K562 (cell line): ENCODE measurements around the gene PPP1R14C. TPM values are rescaled to one million over a fixed set of nuclear protein-coding genes. Genes with fewer than 3 reads are reported as not detected.

Experiments
- ADNP ChIP-seq: fragments of 200-800 bp; sonication (Bioruptor generic); IDR thresholded peaks from 2 replicates; pipeline ENCODE4 v1.6.1; 2016; ENCODE audit warnings: missing genetic modification characterization, missing compliant biosample characterization
- ARID1B ChIP-seq: fragments of 450-650 bp; IDR thresholded peaks from 2 replicates; pipeline ENCODE4 v1.6.1; 2016; ENCODE audit warnings: antibody characterized with exemption, mild to moderate bottlenecking, inconsistent platforms
- ASH1L ChIP-seq: fragments of 450-650 bp; IDR thresholded peaks from 2 replicates; pipeline ENCODE4 v1.6.1; 2018; ENCODE audit warnings: borderline replicate concordance, mild to moderate bottlenecking, low read depth; ENCODE audit not compliant: partially characterized antibody
- CREB1 ChIP-seq, 2 experiments: sonication (generic) in 1 of 2; formaldehyde crosslinking in 1 of 2; IDR thresholded peaks; 2 replicates each; pipeline versions ENCODE4 v1.6.1 to v1.8.0; 2012 to 2022; ENCODE audit warnings: inconsistent platforms in 1 of 2, mild to moderate bottlenecking in 1 of 2, missing genetic modification reagents in 1 of 2, moderate library complexity in 1 of 2
- E2F3 ChIP-seq: fragments of 250-450 bp; sonication (Bioruptor Pico); IDR thresholded peaks from 2 replicates; pipeline ENCODE4 v1.4.0; 2020; ENCODE audit warnings: mild to moderate bottlenecking
- ESRRA ChIP-seq: fragments of 450-650 bp; IDR thresholded peaks from 2 replicates; pipeline ENCODE4 v1.6.1; 2014; ENCODE audit warnings: low read depth, mild to moderate bottlenecking, moderate library complexity, borderline replicate concordance
- HDAC3 ChIP-seq: fragments of 450-650 bp; IDR thresholded peaks from 2 replicates; pipeline ENCODE4 v1.6.1; 2018; ENCODE audit warnings: borderline replicate concordance, mild to moderate bottlenecking, moderate library complexity; ENCODE audit not compliant: partially characterized antibody
- MEF2D ChIP-seq: conservative IDR thresholded peaks from 2 replicates; pipeline ENCODE4 v1.6.1; 2016; ENCODE audit warnings: low read depth, missing genetic modification characterization, missing compliant biosample characterization
- NEUROD1 ChIP-seq: fragments of 150-350 bp; IDR thresholded peaks from 2 replicates; pipeline ENCODE4 v1.6.1; 2014; ENCODE audit warnings: borderline replicate concordance, low read length, low read depth; ENCODE audit not compliant: partially characterized antibody
- PHF20 ChIP-seq: fragments of 450-650 bp; IDR thresholded peaks from 2 replicates; pipeline ENCODE4 v1.6.1; 2018; ENCODE audit not compliant: partially characterized antibody
- POLR2AphosphoS5 ChIP-seq: IDR thresholded peaks from 2 replicates; pipeline ENCODE4 v1.6.1; 2011; ENCODE audit warnings: mild to moderate bottlenecking, low read depth, low read length, moderate library complexity; ENCODE audit not compliant: control insufficient read depth, insufficient read depth
- RB1 ChIP-seq: fragments of 450-650 bp; IDR thresholded peaks from 2 replicates; pipeline ENCODE4 v1.6.1; 2017; ENCODE audit warnings: low read depth, mild to moderate bottlenecking
- RFX1 ChIP-seq: fragments of 450-650 bp; IDR thresholded peaks from 2 replicates; pipeline ENCODE4 v1.6.1; 2016; ENCODE audit warnings: mild to moderate bottlenecking, moderate library complexity
- SMAD3 ChIP-seq: fragments of 450-650 bp; formaldehyde crosslinking; conservative IDR thresholded peaks from 2 replicates; pipeline ENCODE4 v1.4.0; 2020; ENCODE audit warnings: mild to moderate bottlenecking
- SNRNP70 ChIP-seq: fragments of 200-400 bp; formaldehyde crosslinking; optimal IDR thresholded peaks from 2 replicates; pipeline ENCODE3; 2017; ENCODE audit warnings: low read depth, low read length
- SRSF1 ChIP-seq: fragments of 200-400 bp; formaldehyde crosslinking; IDR thresholded peaks from 2 replicates; pipeline ENCODE4 v1.6.1; 2017; ENCODE audit warnings: mild to moderate bottlenecking, low read depth, low read length, moderate library complexity
- TBL1XR1 ChIP-seq, 2 experiments: IDR thresholded peaks; 2 replicates each; pipeline ENCODE4 v1.6.1; 2012; ENCODE audit warnings: improper control_type of control experiment in 2 of 2, low read length in 2 of 2, mild to moderate bottlenecking in 1 of 2
- XRCC3 ChIP-seq: fragments of 450-650 bp; IDR thresholded peaks from 2 replicates; pipeline ENCODE4 v1.6.1; 2017; ENCODE audit warnings: mild to moderate bottlenecking, moderate library complexity
- ZNF174 ChIP-seq: fragments of 250-450 bp; sonication (Bioruptor Pico); IDR thresholded peaks from 2 replicates; pipeline ENCODE4 v1.4.0; 2020; ENCODE audit warnings: mild to moderate bottlenecking
- polyA plus RNA-seq, 8 experiments: library from polyadenylated mRNA; depleted of rRNA in 4 of 8; stranded (reverse) in 5 of 8; unstranded in 3 of 8; fragments of >200 nt; fragmentation: Nextera tagmentation in 2 of 8; fragmentation: Illumina TruSeq in 1 of 8; extraction: Ambion mirVana in 2 of 8; extraction: Trizol in 1 of 8; gene quantifications; 2 replicates each; pipeline versions ENCODE4 v1.2.1 to v1.2.3, GENCODE V29; 2011 to 2014; ENCODE audit warnings: inconsistent platforms in 1 of 8, missing spikeins in 1 of 8
- total RNA-seq, 7 experiments: library from RNA; depleted of rRNA in 6 of 7; stranded (reverse); fragments of >200 nt in 6 of 7; fragmentation: Illumina TruSeq in 2 of 7; extraction: Trizol in 2 of 7; gene quantifications; 2 replicates each; pipeline versions ENCODE4 v1.2.1 to v1.2.3, GENCODE V29; 2011 to 2021; ENCODE audit warnings: low replicate concordance in 1 of 7
- TF ChIP-seq, protein P1 (sequence below): conservative IDR thresholded peaks from 2 replicates; pipeline ENCODE4 v1.6.1; 2011; ENCODE audit warnings: low read depth, mild to moderate bottlenecking, low read length; ENCODE audit not compliant: control insufficient read depth
- TF ChIP-seq, protein P2 (sequence below): sonication (generic); formaldehyde crosslinking; IDR thresholded peaks from 2 replicates; pipeline ENCODE4 v1.8.0; 2023; ENCODE audit warnings: missing genetic modification reagents, mild to moderate bottlenecking, borderline replicate concordance

Gene PPP1R14C
- total and polyA plus RNA-seq, 9 of the 15 experiments (the other 6 are each of a cell fraction or from before 2014, with no cell fraction given) = 4.5 to 16.6 (median 11.9) TPM

DNA sequence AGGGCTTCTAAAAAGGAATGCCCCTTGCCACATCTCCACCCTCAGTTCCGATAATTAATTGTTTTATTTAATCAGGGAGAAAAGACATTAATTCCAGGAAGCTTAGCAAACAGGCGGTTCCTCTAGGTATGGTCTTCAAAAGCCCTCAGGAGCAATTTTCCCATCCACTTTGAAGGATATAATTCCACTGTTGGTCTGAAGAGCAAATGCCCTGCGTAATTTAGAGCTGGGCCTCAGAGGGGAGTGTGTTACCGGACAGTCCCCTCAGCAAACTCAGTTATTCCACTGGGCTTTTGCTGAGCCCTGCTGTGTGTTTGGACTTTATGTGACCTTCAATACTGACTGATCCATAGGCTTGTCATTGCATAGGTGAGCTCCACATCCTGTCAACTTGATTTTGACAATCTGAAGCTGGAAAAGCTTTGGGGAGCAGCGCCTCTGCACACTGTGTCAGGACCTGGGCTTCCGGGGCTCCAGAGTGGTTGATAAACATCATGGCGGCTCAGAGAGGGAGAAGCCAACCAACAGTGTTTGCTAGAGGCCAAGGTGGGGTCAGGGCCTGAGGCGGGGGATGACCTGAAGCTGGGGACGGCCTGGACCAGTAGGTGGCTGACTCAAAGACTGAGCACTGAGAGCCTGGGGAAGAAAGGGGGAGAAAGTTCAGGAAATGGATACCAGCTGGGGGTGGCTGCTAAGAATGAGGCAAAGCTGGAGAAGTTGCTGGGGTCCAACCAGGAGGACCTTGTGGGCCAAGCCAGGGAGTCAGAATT, 43.5 kb downstream of the PPP1R14C start (continued):
- TF ChIP-seq ARID1B (0 out of 2 replicates have a peak, but pooled peaks have one; percentile 25), PHF20 (peak; percentile 27), SMAD3 (CRISPR knock-in tag) (no peak), XRCC3 (no peak), POLR2AphosphoS5 (no peak), ADNP (no peak), SRSF1 (no peak), E2F3 (CRISPR knock-in tag) (no peak), MEF2D (tag) (no peak), CREB1 (IDR thresholded peaks at IDR 0.05) (no peak), CREB1 (CRISPR knock-in tag; IDR thresholded peaks at IDR 0.05) (0 out of 2 replicates have a peak, but pooled peaks have one; percentile 18), RB1 (0 out of 2 replicates have a peak, but pooled peaks have one; percentile 39), ASH1L (no peak), TBL1XR1 (IDR thresholded peaks at IDR 0.05; ENCODE audit: low read length in 2 of 2) (no peak), RFX1 (no peak), HDAC3 (no peak), ESRRA (peak; percentile 67; the same call in 1 of the 2 replicates), NEUROD1 (no peak), ZNF174 (CRISPR knock-in tag) (no peak), SNRNP70 (no peak)
- TF ChIP-seq, protein P1, sequence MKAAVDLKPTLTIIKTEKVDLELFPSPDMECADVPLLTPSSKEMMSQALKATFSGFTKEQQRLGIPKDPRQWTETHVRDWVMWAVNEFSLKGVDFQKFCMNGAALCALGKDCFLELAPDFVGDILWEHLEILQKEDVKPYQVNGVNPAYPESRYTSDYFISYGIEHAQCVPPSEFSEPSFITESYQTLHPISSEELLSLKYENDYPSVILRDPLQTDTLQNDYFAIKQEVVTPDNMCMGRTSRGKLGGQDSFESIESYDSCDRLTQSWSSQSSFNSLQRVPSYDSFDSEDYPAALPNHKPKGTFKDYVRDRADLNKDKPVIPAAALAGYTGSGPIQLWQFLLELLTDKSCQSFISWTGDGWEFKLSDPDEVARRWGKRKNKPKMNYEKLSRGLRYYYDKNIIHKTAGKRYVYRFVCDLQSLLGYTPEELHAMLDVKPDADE = no peak
- TF ChIP-seq, protein P2, sequence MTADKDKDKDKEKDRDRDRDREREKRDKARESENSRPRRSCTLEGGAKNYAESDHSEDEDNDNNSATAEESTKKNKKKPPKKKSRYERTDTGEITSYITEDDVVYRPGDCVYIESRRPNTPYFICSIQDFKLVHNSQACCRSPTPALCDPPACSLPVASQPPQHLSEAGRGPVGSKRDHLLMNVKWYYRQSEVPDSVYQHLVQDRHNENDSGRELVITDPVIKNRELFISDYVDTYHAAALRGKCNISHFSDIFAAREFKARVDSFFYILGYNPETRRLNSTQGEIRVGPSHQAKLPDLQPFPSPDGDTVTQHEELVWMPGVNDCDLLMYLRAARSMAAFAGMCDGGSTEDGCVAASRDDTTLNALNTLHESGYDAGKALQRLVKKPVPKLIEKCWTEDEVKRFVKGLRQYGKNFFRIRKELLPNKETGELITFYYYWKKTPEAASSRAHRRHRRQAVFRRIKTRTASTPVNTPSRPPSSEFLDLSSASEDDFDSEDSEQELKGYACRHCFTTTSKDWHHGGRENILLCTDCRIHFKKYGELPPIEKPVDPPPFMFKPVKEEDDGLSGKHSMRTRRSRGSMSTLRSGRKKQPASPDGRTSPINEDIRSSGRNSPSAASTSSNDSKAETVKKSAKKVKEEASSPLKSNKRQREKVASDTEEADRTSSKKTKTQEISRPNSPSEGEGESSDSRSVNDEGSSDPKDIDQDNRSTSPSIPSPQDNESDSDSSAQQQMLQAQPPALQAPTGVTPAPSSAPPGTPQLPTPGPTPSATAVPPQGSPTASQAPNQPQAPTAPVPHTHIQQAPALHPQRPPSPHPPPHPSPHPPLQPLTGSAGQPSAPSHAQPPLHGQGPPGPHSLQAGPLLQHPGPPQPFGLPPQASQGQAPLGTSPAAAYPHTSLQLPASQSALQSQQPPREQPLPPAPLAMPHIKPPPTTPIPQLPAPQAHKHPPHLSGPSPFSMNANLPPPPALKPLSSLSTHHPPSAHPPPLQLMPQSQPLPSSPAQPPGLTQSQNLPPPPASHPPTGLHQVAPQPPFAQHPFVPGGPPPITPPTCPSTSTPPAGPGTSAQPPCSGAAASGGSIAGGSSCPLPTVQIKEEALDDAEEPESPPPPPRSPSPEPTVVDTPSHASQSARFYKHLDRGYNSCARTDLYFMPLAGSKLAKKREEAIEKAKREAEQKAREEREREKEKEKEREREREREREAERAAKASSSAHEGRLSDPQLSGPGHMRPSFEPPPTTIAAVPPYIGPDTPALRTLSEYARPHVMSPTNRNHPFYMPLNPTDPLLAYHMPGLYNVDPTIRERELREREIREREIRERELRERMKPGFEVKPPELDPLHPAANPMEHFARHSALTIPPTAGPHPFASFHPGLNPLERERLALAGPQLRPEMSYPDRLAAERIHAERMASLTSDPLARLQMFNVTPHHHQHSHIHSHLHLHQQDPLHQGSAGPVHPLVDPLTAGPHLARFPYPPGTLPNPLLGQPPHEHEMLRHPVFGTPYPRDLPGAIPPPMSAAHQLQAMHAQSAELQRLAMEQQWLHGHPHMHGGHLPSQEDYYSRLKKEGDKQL (CRISPR knock-in tag) = no peak
